IMR-90 (cell line): Measurements from ENCODE around the gene CTIF. TPM values are rescaled to one million over a fixed set of nuclear protein-coding genes. Genes with fewer than 3 reads are reported as not detected.

ENCODE experiments used
- ATAC-seq: fragments of 200-7000 bp; cut with Tn5 transposase; 2 replicates; pipeline ENCODE4 v1.9.1; 2020; ENCODE audit warnings: low read depth, mild to moderate bottlenecking, moderate library complexity
- BruUV-seq: library from RNA; stranded (reverse); fragments of 400-500 nt; replicated peaks from 2 replicates; lab custom pipeline; 2021; lab: Mats Ljungman, UMichigan
- CTCF ChIA-PET: fragments of 300-600 bp; formaldehyde crosslinking; extraction: SDS; loops from one replicate; lab custom pipeline; 2021; ENCODE audit warnings: antibody characterized with exemption; lab: Yijun Ruan, JAX
- POLR2A ChIA-PET: fragments of 300-600 bp; sonication (Branson Sonifier 250); formaldehyde crosslinking; loops from one replicate; lab custom pipeline; 2022; ENCODE audit warnings: antibody characterized with exemption; ENCODE audit not compliant: unreplicated experiment; lab: Charles Lee
- DNase-seq: peaks from one replicate; pipeline ENCODE4 v3.0.0; 2013
- H2AFZ ChIP-seq: replicated peaks from 2 replicates; pipeline ENCODE3; 2013; ENCODE audit warnings: low read length, mild to moderate bottlenecking; ENCODE audit not compliant: poor library complexity
- H2AK5ac ChIP-seq: 2 replicates; pipeline ENCODE4 v1.6.1; 2013; ENCODE audit warnings: low read depth, low read length, inconsistent platforms
- H2AK9ac ChIP-seq: replicated peaks from 2 replicates; pipeline ENCODE3; 2013; ENCODE audit warnings: mild to moderate bottlenecking, low read depth, low read length, moderate library complexity; ENCODE audit not compliant: poor library complexity
- H2BK120ac ChIP-seq: 2 replicates; pipeline ENCODE4 v1.6.1; 2013; ENCODE audit warnings: low read depth, low read length, inconsistent platforms
- H2BK15ac ChIP-seq: 3 replicates; pipeline ENCODE4 v1.6.1; 2013; ENCODE audit warnings: low read depth, low read length, inconsistent platforms
- H2BK20ac ChIP-seq: 2 replicates; pipeline ENCODE4 v1.6.1; 2013; ENCODE audit warnings: low read depth, mild to moderate bottlenecking, inconsistent platforms, low read length, moderate library complexity
- H2BK5ac ChIP-seq: 2 replicates; pipeline ENCODE4 v1.6.1; 2013; ENCODE audit warnings: mild to moderate bottlenecking, low read depth, low read length, inconsistent platforms; ENCODE audit not compliant: poor library complexity, severe bottlenecking
- H3K14ac ChIP-seq: replicated peaks from 2 replicates; pipeline ENCODE4 v1.6.1; 2013; ENCODE audit warnings: low read depth, low read length, inconsistent platforms
- H3K18ac ChIP-seq: 2 replicates; pipeline ENCODE4 v1.6.1; 2013; ENCODE audit warnings: low read depth, low read length, control low read depth
- H3K23ac ChIP-seq: 2 replicates; pipeline ENCODE4 v1.6.1; 2013; ENCODE audit warnings: low read depth, low read length, inconsistent platforms
- H3K27ac ChIP-seq: 2 replicates; pipeline ENCODE4 v1.5.1; 2013; ENCODE audit warnings: mild to moderate bottlenecking, control low read depth, low read length; ENCODE audit not compliant: insufficient read depth
- H3K27me3 ChIP-seq: 2 replicates; pipeline ENCODE4 v1.6.1; 2013; ENCODE audit warnings: low read length; ENCODE audit not compliant: control insufficient read depth, insufficient read depth
- H3K36me3 ChIP-seq: 2 replicates; pipeline ENCODE4 v1.6.1; 2013; ENCODE audit warnings: low read length, mixed read lengths; ENCODE audit not compliant: control insufficient read depth, insufficient read depth
- H3K4ac ChIP-seq: 2 replicates; pipeline ENCODE4 v1.6.1; 2013; ENCODE audit warnings: low read depth, low read length, inconsistent platforms
- H3K4me1 ChIP-seq: 2 replicates; pipeline ENCODE4 v1.6.1; 2013; ENCODE audit warnings: low read length, mixed read lengths; ENCODE audit not compliant: control insufficient read depth, insufficient read depth
- H3K4me2 ChIP-seq: 2 replicates; pipeline ENCODE4 v1.6.1; 2013; ENCODE audit warnings: low read depth, mild to moderate bottlenecking, control low read depth, low read length, moderate library complexity
- H3K4me3 ChIP-seq: 2 replicates; pipeline ENCODE4 v1.5.1; 2013; ENCODE audit warnings: low read depth, mild to moderate bottlenecking, control low read depth, low read length, moderate library complexity; ENCODE audit not compliant: insufficient read depth
- H3K56ac ChIP-seq: 2 replicates; pipeline ENCODE4 v1.6.1; 2013; ENCODE audit warnings: low read length, inconsistent platforms; ENCODE audit not compliant: insufficient read depth; ENCODE audit errors: extremely low read depth
- H3K79me1 ChIP-seq, 2 experiments: 2 replicates each; pipeline ENCODE4 v1.6.1; 2013; ENCODE audit warnings: low read length in 2 of 2, inconsistent platforms in 1 of 2, low read depth in 1 of 2
- H3K9ac ChIP-seq: 2 replicates; pipeline ENCODE4 v1.6.1; 2013; ENCODE audit warnings: low read depth, low read length, control low read depth
- H3K9me1 ChIP-seq: 2 replicates; pipeline ENCODE4 v1.6.1; 2013; ENCODE audit warnings: low read length, inconsistent platforms; ENCODE audit not compliant: insufficient read depth
- H3K9me3 ChIP-seq: 2 replicates; pipeline ENCODE4 v1.6.1; 2013; ENCODE audit warnings: low read length; ENCODE audit not compliant: control insufficient read depth, insufficient read depth
- H4K20me1 ChIP-seq: 2 replicates; pipeline ENCODE4 v1.6.1; 2013; ENCODE audit warnings: low read length, inconsistent platforms; ENCODE audit not compliant: insufficient read depth
- H4K5ac ChIP-seq: 2 replicates; pipeline ENCODE4 v1.6.1; 2013; ENCODE audit warnings: mild to moderate bottlenecking, low read depth, low read length, control low read depth
- H4K8ac ChIP-seq, 2 experiments: 2 replicates each; pipeline ENCODE4 v1.6.1; 2013; ENCODE audit warnings: low read depth in 2 of 2, low read length in 2 of 2, control low read depth in 1 of 2, inconsistent platforms in 1 of 2
- H4K91ac ChIP-seq: 2 replicates; pipeline ENCODE4 v1.6.1; 2013; ENCODE audit warnings: low read depth, low read length, inconsistent platforms; ENCODE audit not compliant: insufficient read depth
- BHLHE40 ChIP-seq: fragments of 150-350 bp; IDR thresholded peaks from 2 replicates; pipeline ENCODE4 v1.6.1; 2016; ENCODE audit warnings: mild to moderate bottlenecking, low read depth, low read length
- CHD1 ChIP-seq: IDR thresholded peaks from 2 replicates; pipeline ENCODE4 v1.6.1; 2012; ENCODE audit warnings: low read depth, low read length, improper control_type of control experiment
- CTCF ChIP-seq: conservative IDR thresholded peaks from 2 replicates; pipeline ENCODE4 v1.5.1; 2012; ENCODE audit warnings: mild to moderate bottlenecking, low read depth, low read length, improper control_type of control experiment
- ELK1 ChIP-seq: fragments of 150-350 bp; IDR thresholded peaks from 2 replicates; pipeline ENCODE4 v1.6.1; 2016; ENCODE audit warnings: low read depth, mild to moderate bottlenecking, low read length, moderate library complexity, borderline replicate concordance
- FOS ChIP-seq: fragments of 150-350 bp; IDR thresholded peaks from 2 replicates; pipeline ENCODE4 v1.6.1; 2016; ENCODE audit warnings: low read depth, low read length
- MAFK ChIP-seq: IDR thresholded peaks from 2 replicates; pipeline ENCODE4 v1.6.1; 2012; ENCODE audit warnings: low read depth, low read length, improper control_type of control experiment
- MAZ ChIP-seq: IDR thresholded peaks from 2 replicates; pipeline ENCODE4 v1.6.1; 2012; ENCODE audit warnings: low read depth, mild to moderate bottlenecking, low read length, improper control_type of control experiment, moderate library complexity, borderline replicate concordance
- POLR2A ChIP-seq: IDR thresholded peaks from 2 replicates; pipeline ENCODE4 v1.6.1; 2012; ENCODE audit warnings: mild to moderate bottlenecking, low read depth, low read length
- RAD21 ChIP-seq: IDR thresholded peaks from 2 replicates; pipeline ENCODE4 v1.6.1; 2012; ENCODE audit warnings: low read length, improper control_type of control experiment
- RCOR1 ChIP-seq: IDR thresholded peaks from 2 replicates; pipeline ENCODE4 v1.6.1; 2012; ENCODE audit warnings: mild to moderate bottlenecking, low read length, improper control_type of control experiment; ENCODE audit not compliant: insufficient replicate concordance
- RFX5 ChIP-seq: IDR thresholded peaks from 2 replicates; pipeline ENCODE4 v1.8.0; 2012; ENCODE audit warnings: low read depth, mild to moderate bottlenecking, low read length, moderate library complexity
- USF2 ChIP-seq: fragments of 150-350 bp; IDR thresholded peaks from 2 replicates; pipeline ENCODE4 v1.6.1; 2017; ENCODE audit warnings: mild to moderate bottlenecking, antibody characterized with exemption, low read length, low read depth
- WGBS, 2 experiments: methylation state at CpG; one replicate each; pipeline versions ENCODE4 v1.1.5 to v1.1.7; 2013; ENCODE audit warnings: missing lambda C conversion rate in 2 of 2; ENCODE audit not compliant: insufficient read length in 1 of 2; ENCODE audit errors: extremely low coverage in 2 of 2; 5-methylcytosine and 5-hydroxymethylcytosine counted together
- dilution Hi-C: fragments of 300-500 bp; cut with HindIII; formaldehyde crosslinking; loops from one replicate; pipeline ENCODE4 v1.14.3; 2018; ENCODE audit warnings: low sequenced_read_pairs; ENCODE audit not compliant: unreplicated experiment
- in situ Hi-C: fragments of 300-500 bp; cut with MboI; formaldehyde crosslinking; loops from 3 replicates; pipeline ENCODE4 v1.14.3; 2019; ENCODE audit warnings: low sequenced_read_pairs, inconsistent platforms, mixed read lengths
- intact Hi-C: fragments of 100-400 bp; cut with micrococcal nuclease; formaldehyde crosslinking; loops from 2 replicates; pipeline ENCODE4 v1.10.0; 2022
- polyA plus RNA-seq, 3 experiments: library from polyadenylated mRNA; depleted of rRNA; stranded (reverse); fragments of >200 nt; gene quantifications; 2 replicates each; pipeline ENCODE4 v1.2.3, GENCODE V29; 2012; ENCODE audit warnings: low replicate concordance in 1 of 3
- total RNA-seq: library from RNA; depleted of rRNA; stranded (reverse); fragments of >200 nt; gene quantifications from 2 replicates; pipeline ENCODE4 v1.2.3, GENCODE V29; 2012

Gene CTIF
- total and polyA plus RNA-seq, 2 of the 4 experiments (the other 2 are of a cell fraction) = 25.1 to 57.0 TPM

- dilution Hi-C loops (no loop called here), in situ Hi-C loops (no loop called here), intact Hi-C loops (no loop called here)
- no peak overlapping the region for H3K4me3 ChIP-seq
- H3K27me3 ChIP-seq = no peaks in the 10 kb centered on the region
- no peak overlapping the region for H3K18ac ChIP-seq
- no peak overlapping the region for H3K9ac ChIP-seq
- no peak overlapping the region for H3K14ac ChIP-seq
- no peak overlapping the region for H3K56ac ChIP-seq
- H3K4ac ChIP-seq = no peak overlapping the region
- peaks cover 25% of the 10 kb centered on the region for H3K36me3 ChIP-seq
- ATAC-seq (no peak), DNase-seq (no peak)
- BruUV-seq = no TSS peak
- no peaks in the 10 kb centered on the region for H3K9me3 ChIP-seq
- H3K4me2 ChIP-seq = no peak overlapping the region
- H4K20me1 ChIP-seq = peaks cover 51% of the 10 kb centered on the region
- TF ChIP-seq CHD1 (no peak), ELK1 (no peak), CTCF (no peak), RCOR1 (no peak), USF2 (no peak), FOS (no peak), POLR2A (no peak), MAZ (no peak), RAD21 (no peak), BHLHE40 (no peak), MAFK (no peak), RFX5 (no peak)
- H2AFZ ChIP-seq = no peak overlapping the region
- H2BK120ac ChIP-seq = no peak overlapping the region
- H2AK5ac ChIP-seq = no peak overlapping the region
- no peak overlapping the region for H3K23ac ChIP-seq
- no peak overlapping the region for H4K5ac ChIP-seq
- no peaks in the 10 kb centered on the region for H3K4me1 ChIP-seq
- WGBS, 2 experiments = 91% methylated on average over 3 of the region's 7 CpGs; no CpG with 5 or more reads in 1 of the 2 experiments
- H3K9me1 ChIP-seq = peaks cover 38% of the 10 kb centered on the region
- no peak overlapping the region for H4K8ac ChIP-seq
- H3K79me1 ChIP-seq = peaks cover 61 to 96% of the 10 kb centered on the region in 2 experiments
- CTCF ChIA-PET = no interaction called here
- H4K91ac ChIP-seq = no peak overlapping the region
- H2BK15ac ChIP-seq = no peak overlapping the region
- H2BK20ac ChIP-seq = no peak overlapping the region
- POLR2A ChIA-PET = no interaction called here
- H3K27ac ChIP-seq = no peak overlapping the region
- no peak overlapping the region for H2BK5ac ChIP-seq
- no peak overlapping the region for H2AK9ac ChIP-seq
Measured at GRCh38 chr18:48699761-48700160, 160.9 kb downstream of the CTIF start.
